HCT116 (cell line): ENCODE results near the gene STC2. TPM values are rescaled to one million over a fixed set of nuclear protein-coding genes. Genes with fewer than 3 reads are reported as not detected.
A peak's percentile ranks its signal among the peaks of the same experiment; 100 is the strongest.

Experiments used
- ATAC-seq: fragments of 200-7000 bp; cut with Tn5 transposase; 2 replicates; pipeline ENCODE4 v1.9.1; 2020; ENCODE audit warnings: mild to moderate bottlenecking, moderate library complexity
- BruUV-seq: library from RNA; stranded (reverse); fragments of 400-500 nt; replicated peaks from 2 replicates; lab custom pipeline; 2021; lab: Mats Ljungman, UMichigan
- CTCF ChIA-PET: fragments of 300-600 bp; sonication (Branson Sonifier 250); formaldehyde crosslinking; loops from one replicate; lab custom pipeline; 2021; ENCODE audit warnings: antibody characterized with exemption; lab: Charles Lee
- POLR2A ChIA-PET: fragments of 300-600, 350-600 bp; sonication (Branson Sonifier 250); formaldehyde crosslinking; loops from one replicate; lab custom pipeline; 2021; ENCODE audit warnings: antibody characterized with exemption; lab: Charles Lee
- RAD21 ChIA-PET, 2 experiments: fragments of 300-600 bp; sonication (Branson Sonifier 250); formaldehyde crosslinking; loops; one replicate each; lab custom pipeline; 2023; ENCODE audit warnings: low total read pairs in 2 of 2; ENCODE audit not compliant: uncharacterized antibody in 2 of 2, unreplicated experiment in 2 of 2, low non-redundant PET in 1 of 2; lab: Charles Lee
- DNase-seq: peaks from one replicate; pipeline ENCODE4 v3.0.0-alpha.2; 2010; ENCODE audit warnings: low read depth, low spot score
- H2AFZ ChIP-seq: fragments of 200-600 bp; shearing (Covaris generic), sonication (generic); 2 replicates; pipeline ENCODE4 v1.6.1; 2017; ENCODE audit warnings: low read depth, mixed run types, mixed read lengths, antibody characterized with exemption, low read length; ENCODE audit not compliant: poor library complexity, severe bottlenecking
- H3K27ac ChIP-seq: 2 replicates; pipeline ENCODE4 v1.5.1; 2012; ENCODE audit warnings: low read depth, low read length
- H3K27me3 ChIP-seq: fragments of 200-600 bp; sonication (generic); 2 replicates; pipeline ENCODE4 v1.6.1; 2016; ENCODE audit warnings: mixed run types, low read length, mixed read lengths; ENCODE audit not compliant: insufficient read depth
- H3K36me3 ChIP-seq, 2 experiments: fragments of 200-500 bp in 1 of 2; fragments of 200-600 bp in 1 of 2; sonication (Bioruptor generic) in 1 of 2; sonication (generic) in 1 of 2; 2 replicates each; pipeline versions ENCODE4 v1.5.1 to v1.6.1; 2014 to 2016; ENCODE audit warnings: low read length in 2 of 2, inconsistent platforms in 1 of 2, mixed read lengths in 1 of 2, mixed run types in 1 of 2; ENCODE audit not compliant: insufficient read depth in 2 of 2, control insufficient read depth in 1 of 2
- H3K4me1 ChIP-seq, 2 experiments: fragments of 200-600 bp in 1 of 2; sonication (generic) in 1 of 2; 2 replicates each; pipeline versions ENCODE4 v1.5.1 to v1.6.1; 2012 to 2017; ENCODE audit warnings: low read length in 2 of 2, inconsistent platforms in 1 of 2, mild to moderate bottlenecking in 1 of 2, mixed read lengths in 1 of 2, mixed run types in 1 of 2, moderate library complexity in 1 of 2; ENCODE audit not compliant: insufficient read depth in 2 of 2, control insufficient read depth in 1 of 2
- H3K4me2 ChIP-seq: fragments of 200-600 bp; sonication (generic); 2 replicates; pipeline ENCODE4 v1.6.1; 2017; ENCODE audit warnings: mixed run types, low read length, mixed read lengths
- H3K4me3 ChIP-seq, 2 experiments: fragments of 200-600 bp in 1 of 2; sonication (generic) in 1 of 2; replicated peaks in 1 of 2; 2 replicates each; pipeline ENCODE4 v1.5.1; 2011 to 2016; ENCODE audit warnings: low read length in 2 of 2, control low read depth in 1 of 2, low read depth in 1 of 2, mild to moderate bottlenecking in 1 of 2, mixed read lengths in 1 of 2, mixed run types in 1 of 2
- H3K79me2 ChIP-seq: fragments of 200-600 bp; sonication (generic); 2 replicates; pipeline ENCODE4 v1.6.1; 2017; ENCODE audit warnings: mild to moderate bottlenecking, mixed run types, low read length, moderate library complexity, mixed read lengths; ENCODE audit not compliant: insufficient read depth
- H3K9ac ChIP-seq: fragments of 200-600 bp; sonication (generic); 2 replicates; pipeline ENCODE4 v1.6.1; 2016; ENCODE audit warnings: low read length, mixed read lengths
- H3K9me2 ChIP-seq: fragments of 200-600 bp; sonication (generic), shearing (Covaris generic); 2 replicates; pipeline ENCODE4 v1.6.1; 2017; ENCODE audit warnings: mixed run types, mild to moderate bottlenecking, moderate library complexity; ENCODE audit not compliant: insufficient read depth
- H3K9me3 ChIP-seq, 2 experiments: fragments of 200-500 bp in 1 of 2; fragments of 200-600 bp in 1 of 2; sonication (Bioruptor generic) in 1 of 2; sonication (generic) in 1 of 2; 2 replicates each; pipeline ENCODE4 v1.6.1; 2014 to 2017; ENCODE audit warnings: low read length in 2 of 2, mixed read lengths in 2 of 2, inconsistent platforms in 1 of 2, low read depth in 1 of 2, mild to moderate bottlenecking in 1 of 2, mixed run types in 1 of 2, moderate library complexity in 1 of 2; ENCODE audit not compliant: control insufficient read depth in 1 of 2, insufficient read depth in 1 of 2
- H4K20me1 ChIP-seq: fragments of 200-600 bp; sonication (generic), shearing (Covaris generic); 2 replicates; pipeline ENCODE4 v1.6.1; 2017; ENCODE audit warnings: mixed run types, mild to moderate bottlenecking, moderate library complexity; ENCODE audit not compliant: insufficient read depth
- EZH2phosphoT487 ChIP-seq: fragments of 200-600 bp; IDR thresholded peaks from 2 replicates; pipeline ENCODE4 v1.6.1; 2018; ENCODE audit warnings: antibody characterized with exemption, borderline replicate concordance
- JUND ChIP-seq: IDR thresholded peaks from 2 replicates; pipeline ENCODE4 v1.6.1; 2012
- POLR2AphosphoS5 ChIP-seq: IDR thresholded peaks from 2 replicates; pipeline ENCODE4 v1.6.1; 2011; ENCODE audit warnings: mild to moderate bottlenecking, low read depth, low read length, moderate library complexity
- ZFX ChIP-seq: fragments of 450-650 bp; IDR thresholded peaks from 2 replicates; pipeline ENCODE4 v1.6.1; 2017
- intact Hi-C: fragments of 100-400 bp; cut with micrococcal nuclease; formaldehyde crosslinking; loops from 2 replicates; pipeline ENCODE4 v1.10.0; 2022
- total RNA-seq: library from RNA; stranded (reverse); gene quantifications from one replicate; pipeline ENCODE4 v1.2.1, GENCODE V29; 2021; ENCODE audit not compliant: unreplicated experiment
- TF ChIP-seq, protein P1 (sequence below), 3 experiments: fragments of 200-600 bp in 1 of 3; sonication (generic) in 1 of 3; IDR thresholded peaks in 2 of 3; conservative IDR thresholded peaks in 1 of 3; 2 replicates each; pipeline ENCODE4 v1.5.1; 2012 to 2017; ENCODE audit warnings: low read depth in 2 of 3, low read length in 2 of 3, antibody characterized with exemption in 1 of 3, borderline replicate concordance in 1 of 3, control low read depth in 1 of 3, mild to moderate bottlenecking in 1 of 3, mixed read lengths in 1 of 3, mixed run types in 1 of 3, moderate library complexity in 1 of 3; ENCODE audit not compliant: insufficient read depth in 1 of 3
- TF ChIP-seq, protein P2 (sequence below): IDR thresholded peaks from 2 replicates; pipeline ENCODE4 v1.6.1; 2012

STC2 gene
- total RNA-seq, 1 experiment from 2014 or later, result 97.3 TPM

DNA sequence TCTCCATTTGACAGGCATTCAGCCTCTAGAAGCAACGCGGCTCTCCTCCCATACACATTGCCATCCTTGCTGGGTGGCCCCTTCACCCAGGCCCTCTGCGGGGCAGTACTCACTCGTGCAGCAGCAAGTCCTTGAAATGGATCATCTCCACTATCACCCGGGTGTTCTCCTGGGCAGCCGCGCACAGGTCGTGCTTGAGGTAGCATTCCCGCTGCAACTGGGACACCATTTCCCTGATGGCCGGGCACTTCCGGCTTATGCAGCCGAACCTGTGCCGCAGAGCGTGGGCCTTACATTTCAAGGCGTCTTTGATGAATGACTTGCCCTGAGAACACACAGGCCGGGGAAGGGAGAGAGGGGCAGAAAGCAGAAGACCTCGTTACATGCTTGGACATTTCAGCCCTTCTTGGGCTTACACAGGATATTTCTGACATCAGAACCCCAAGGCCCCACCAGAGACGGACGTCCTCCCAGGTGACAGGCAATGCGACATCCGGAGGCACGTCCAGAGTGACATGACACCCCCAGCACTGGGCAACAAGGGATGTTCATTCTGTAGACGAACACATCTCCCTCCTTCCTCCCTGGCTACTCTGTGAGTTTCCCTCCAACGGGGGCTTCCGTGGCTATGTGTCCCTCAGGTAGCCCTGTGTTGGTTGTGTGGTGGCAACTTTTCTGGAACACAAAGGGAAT, 5.0 kb downstream of the STC2 start:
- BruUV-seq, result no TSS peak
- ChIA-PET RAD21 (no interaction called here), CTCF (interaction anchor here (1.4 kb wide), 1 partner anchor 9 kb away, joined by 3 read pairs; no protein-coding TSS in a partner anchor), POLR2A (interaction anchor here (1.9 kb wide), 1 partner anchor 8 kb away, joined by 4 read pairs; no protein-coding TSS in a partner anchor)
- Histone ChIP-seq H3K9me3 (no peaks in the 10 kb centered on the region), H3K9me2 (no peaks in the 10 kb centered on the region), H3K36me3 (peaks cover 51 to 74% of the 10 kb centered on the region in 2 experiments), H3K27ac (no peak overlapping the region), H3K4me3 (no peak overlapping the region), H3K4me1 (peaks cover 6 to 14% of the 10 kb centered on the region in 2 experiments; a peak in 2 of 4 replicates), H3K79me2 (peaks cover 59% of the 10 kb centered on the region)
- no peak for ATAC-seq
- intact Hi-C loops, result no loop called here
- 0 out of 2 replicates have a peak, but pooled peaks have one; percentile 17 for TF ChIP-seq POLR2AphosphoS5
- TF ChIP-seq ZFX, result no peak
- TF ChIP-seq, protein P1, sequence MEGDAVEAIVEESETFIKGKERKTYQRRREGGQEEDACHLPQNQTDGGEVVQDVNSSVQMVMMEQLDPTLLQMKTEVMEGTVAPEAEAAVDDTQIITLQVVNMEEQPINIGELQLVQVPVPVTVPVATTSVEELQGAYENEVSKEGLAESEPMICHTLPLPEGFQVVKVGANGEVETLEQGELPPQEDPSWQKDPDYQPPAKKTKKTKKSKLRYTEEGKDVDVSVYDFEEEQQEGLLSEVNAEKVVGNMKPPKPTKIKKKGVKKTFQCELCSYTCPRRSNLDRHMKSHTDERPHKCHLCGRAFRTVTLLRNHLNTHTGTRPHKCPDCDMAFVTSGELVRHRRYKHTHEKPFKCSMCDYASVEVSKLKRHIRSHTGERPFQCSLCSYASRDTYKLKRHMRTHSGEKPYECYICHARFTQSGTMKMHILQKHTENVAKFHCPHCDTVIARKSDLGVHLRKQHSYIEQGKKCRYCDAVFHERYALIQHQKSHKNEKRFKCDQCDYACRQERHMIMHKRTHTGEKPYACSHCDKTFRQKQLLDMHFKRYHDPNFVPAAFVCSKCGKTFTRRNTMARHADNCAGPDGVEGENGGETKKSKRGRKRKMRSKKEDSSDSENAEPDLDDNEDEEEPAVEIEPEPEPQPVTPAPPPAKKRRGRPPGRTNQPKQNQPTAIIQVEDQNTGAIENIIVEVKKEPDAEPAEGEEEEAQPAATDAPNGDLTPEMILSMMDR (IDR thresholded peaks at IDR 0.05 in 2 of 3, conservative IDR thresholded peaks at IDR 0.05 in 1 of 3; ENCODE audit: borderline replicate concordance in 1 of 3, insufficient read depth in 1 of 3, low read depth in 2 of 3, low read length in 2 of 3), result no peak
- no peak for TF ChIP-seq EZH2phosphoT487
- TF ChIP-seq, protein P2, sequence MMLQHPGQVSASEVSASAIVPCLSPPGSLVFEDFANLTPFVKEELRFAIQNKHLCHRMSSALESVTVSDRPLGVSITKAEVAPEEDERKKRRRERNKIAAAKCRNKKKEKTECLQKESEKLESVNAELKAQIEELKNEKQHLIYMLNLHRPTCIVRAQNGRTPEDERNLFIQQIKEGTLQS, result no peak
- TF ChIP-seq JUND, result no peak
- TF ChIP-seq, all 23 proteins: peak for 1
- Histone ChIP-seq H4K20me1 (peaks cover 7% of the 10 kb centered on the region; the same call in 1 of the 2 replicates), H3K27me3 (no peaks in the 10 kb centered on the region), H3K4me2 (no peak overlapping the region), H2AFZ (no peak overlapping the region), H3K9ac (no peak overlapping the region)
- DNase-seq, result no peak
